GM20000 (cell line): ENCODE results near the gene CST9L.
A peak's percentile ranks its signal among the peaks of the same experiment; 100 is the strongest.

Experiments
- DNase-seq: peaks from one replicate; pipeline ENCODE4 v3.0.0; 2012; ENCODE audit warnings: low spot score
- TF ChIP-seq, protein P1 (sequence below): IDR thresholded peaks from 2 replicates; pipeline ENCODE4 v1.5.1; 2012; ENCODE audit warnings: mild to moderate bottlenecking, control low read depth; ENCODE audit errors: extremely low read depth, missing control alignments

The CST9L gene

GRCh38 chr20:23607497-23608245, 39.4 kb upstream of the CST9L start:
- TF ChIP-seq, protein P1, sequence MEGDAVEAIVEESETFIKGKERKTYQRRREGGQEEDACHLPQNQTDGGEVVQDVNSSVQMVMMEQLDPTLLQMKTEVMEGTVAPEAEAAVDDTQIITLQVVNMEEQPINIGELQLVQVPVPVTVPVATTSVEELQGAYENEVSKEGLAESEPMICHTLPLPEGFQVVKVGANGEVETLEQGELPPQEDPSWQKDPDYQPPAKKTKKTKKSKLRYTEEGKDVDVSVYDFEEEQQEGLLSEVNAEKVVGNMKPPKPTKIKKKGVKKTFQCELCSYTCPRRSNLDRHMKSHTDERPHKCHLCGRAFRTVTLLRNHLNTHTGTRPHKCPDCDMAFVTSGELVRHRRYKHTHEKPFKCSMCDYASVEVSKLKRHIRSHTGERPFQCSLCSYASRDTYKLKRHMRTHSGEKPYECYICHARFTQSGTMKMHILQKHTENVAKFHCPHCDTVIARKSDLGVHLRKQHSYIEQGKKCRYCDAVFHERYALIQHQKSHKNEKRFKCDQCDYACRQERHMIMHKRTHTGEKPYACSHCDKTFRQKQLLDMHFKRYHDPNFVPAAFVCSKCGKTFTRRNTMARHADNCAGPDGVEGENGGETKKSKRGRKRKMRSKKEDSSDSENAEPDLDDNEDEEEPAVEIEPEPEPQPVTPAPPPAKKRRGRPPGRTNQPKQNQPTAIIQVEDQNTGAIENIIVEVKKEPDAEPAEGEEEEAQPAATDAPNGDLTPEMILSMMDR: no peak
- DNase-seq: no peak

DNA sequence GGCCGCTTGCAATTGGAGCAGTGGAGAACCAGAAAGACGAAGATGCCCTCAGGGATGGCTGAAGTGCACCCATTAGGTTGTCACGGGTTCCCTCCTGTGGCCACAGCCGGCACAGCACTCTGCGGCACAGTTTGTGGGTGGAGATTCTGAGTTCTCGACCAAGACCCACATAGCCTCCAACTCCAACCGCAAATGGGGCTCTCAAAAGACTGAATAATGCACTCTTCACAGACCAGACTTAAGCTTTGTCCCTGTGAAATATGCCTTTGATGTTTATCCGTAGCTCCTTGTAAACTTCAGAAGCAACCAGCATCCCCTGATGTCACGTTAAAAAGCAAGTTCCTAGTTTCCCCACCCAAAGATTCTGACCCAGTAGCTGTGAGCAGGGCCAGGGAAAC, 38.4 kb upstream of the CST9L start:
- peak; percentile 82 for DNase-seq
- TF ChIP-seq, protein P1: peak; percentile 81

DNA sequence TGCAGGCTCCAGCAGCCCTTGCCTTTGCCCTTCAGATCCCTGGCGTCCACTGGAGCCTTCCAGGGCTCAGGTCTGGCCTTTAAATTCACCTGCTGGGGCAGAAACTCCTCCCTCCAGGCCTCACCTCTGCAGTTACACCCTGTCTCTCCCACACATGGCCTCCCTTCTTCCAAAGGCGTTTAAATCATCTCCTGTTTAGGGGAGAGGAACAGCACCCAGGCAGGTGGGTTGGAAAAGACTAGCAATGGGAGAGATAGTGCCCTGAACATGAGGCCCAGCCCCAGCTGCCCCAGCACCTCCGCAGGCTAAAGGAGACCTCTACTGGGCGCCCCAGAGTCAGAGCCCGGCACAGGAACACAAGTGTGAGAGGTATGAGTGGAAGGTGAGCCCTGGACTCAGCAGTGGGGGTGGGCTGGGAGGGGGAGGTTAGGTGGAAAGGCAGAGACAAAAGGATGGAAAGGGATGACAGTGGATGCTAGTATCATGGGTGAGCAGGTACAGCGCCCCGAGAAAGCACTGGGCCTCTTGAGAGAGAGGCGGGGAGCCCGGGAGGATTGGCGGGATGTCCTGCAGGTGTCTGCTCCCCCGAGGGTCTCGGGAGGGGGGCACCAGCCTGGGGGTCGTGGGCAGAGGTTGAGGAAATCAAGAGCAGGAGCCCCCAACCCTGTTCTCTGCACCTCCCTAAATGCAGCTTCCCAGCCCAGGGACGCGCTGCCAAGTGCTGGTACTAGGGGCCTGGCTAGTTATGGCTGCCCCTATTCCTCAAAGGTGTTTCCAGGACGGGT, 37.8 kb upstream of the CST9L start, which contains the start of gene CST9:
TSS of gene CST9 (minus strand) at position 51 of the 785 bp plus-strand sequence. CDS start 53 bp downstream, outside the sequence.
- DNase-seq: no peak

DNA sequence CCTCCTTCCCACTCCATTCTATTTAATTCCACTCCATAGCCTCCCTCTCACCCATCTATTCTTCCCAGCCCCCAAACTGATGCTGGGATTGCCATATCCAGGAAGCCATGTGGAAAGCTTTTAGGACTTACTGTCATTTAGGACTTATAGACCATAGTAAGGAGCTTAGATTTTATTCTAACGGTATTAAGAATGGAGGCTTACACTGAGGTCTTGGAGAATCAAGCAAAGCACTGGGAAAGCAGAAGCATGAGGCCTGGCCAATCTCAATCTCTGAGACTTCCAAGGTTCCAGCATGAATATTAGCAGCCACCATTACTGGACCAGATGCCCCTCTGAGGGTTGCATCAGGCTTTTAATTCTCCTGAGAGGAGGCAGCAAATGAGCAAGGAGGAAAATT, 36.0 kb upstream of the CST9L start:
- no peak for DNase-seq
- TF ChIP-seq, protein P1: no peak

More for the DNA sequence above, 37.8 kb upstream of the CST9L start, which contains the start of gene CST9:
- TF ChIP-seq, protein P1: no peak

GRCh38 chr20:23603321-23603720, 35.0 kb upstream of the CST9L start:
- TF ChIP-seq, protein P1: no peak
- no peak for DNase-seq

DNA sequence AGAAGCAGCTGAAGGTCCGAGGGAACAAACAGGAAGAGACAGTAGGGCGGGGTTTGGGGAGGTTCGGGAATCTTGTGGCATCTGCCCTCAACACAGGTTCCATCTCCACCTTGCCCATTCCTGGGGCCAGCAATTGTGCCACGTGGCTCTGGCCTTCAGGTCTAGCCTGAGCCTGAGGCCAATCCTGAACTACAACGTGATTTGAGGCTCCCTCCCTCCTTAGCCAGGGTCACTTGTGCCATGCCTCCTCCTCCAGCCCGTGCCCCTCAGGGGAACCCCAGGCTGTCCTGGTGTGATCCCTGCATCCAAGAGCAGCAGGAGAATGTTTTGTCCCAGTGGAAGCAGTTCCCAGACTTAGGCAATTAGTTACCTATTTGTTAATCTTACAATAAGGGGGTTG, 34.4 kb upstream of the CST9L start:
- TF ChIP-seq, protein P1: no peak

GRCh38 chr20:23602241-23602640, 34.0 kb upstream of the CST9L start:
- no peak for DNase-seq
- TF ChIP-seq, protein P1: no peak

More for the DNA sequence above, 34.4 kb upstream of the CST9L start:
- no peak for DNase-seq
